ENCODE data around the gene MPZL2. TPM values are rescaled to one million over a fixed set of nuclear protein-coding genes. Genes with fewer than 3 reads are reported as not detected.

MPZL2 gene
- total RNA-seq, 1 donor from 2014 or later, result 0.95 TPM

- Histone ChIP-seq H3K4me2 (ENCODE audit: low read length) (no peak overlapping the region), H3K36me3 (ENCODE audit: insufficient read depth, low read length) (no peaks in the 10 kb centered on the region), H3K4me3 (ENCODE audit: insufficient read depth, low read depth, low read length) (no peak overlapping the region), H3K79me2 (ENCODE audit: insufficient read depth, low read length) (no peaks in the 10 kb centered on the region), H3K9ac (ENCODE audit: low read length) (no peak overlapping the region), H3K27ac (ENCODE audit: low read depth, low read length) (no peak overlapping the region), H3K27me3 (ENCODE audit: insufficient read depth, low read length) (peaks cover 23% of the 10 kb centered on the region), H3K9me3 (ENCODE audit: insufficient read depth, low read depth, low read length) (no peaks in the 10 kb centered on the region), H2AFZ (ENCODE audit: low read depth, low read length) (no peak overlapping the region), H3K4me1 (ENCODE audit: insufficient read depth, low read length) (no peaks in the 10 kb centered on the region), H4K20me1 (ENCODE audit: insufficient read depth, low read length) (no peaks in the 10 kb centered on the region)
- H3K4me3 Mint-ChIP-seq (ENCODE audit: unreplicated experiment), result no peak overlapping the region
- no peak overlapping the region for H3K27ac Mint-ChIP-seq (ENCODE audit: unreplicated experiment)
- FAIRE-seq (no peak), DNase-seq (ENCODE audit: low read depth) (no peak)
- peaks cover 9% of the 10 kb centered on the region for H3K27me3 Mint-ChIP-seq (ENCODE audit: low read depth, unreplicated experiment)
- TF ChIP-seq CTCF (IDR thresholded peaks at IDR 0.05; ENCODE audit: insufficient read depth, low read depth, low read length), result no peak
- TF ChIP-seq EZH2 (IDR thresholded peaks at IDR 0.05; ENCODE audit: insufficient read depth, low read length), result no peak
- peaks cover 2% of the 10 kb centered on the region for H3K9me3 Mint-ChIP-seq (ENCODE audit: unreplicated experiment)
- H3K36me3 Mint-ChIP-seq (ENCODE audit: low read depth, unreplicated experiment), result no peaks in the 10 kb centered on the region
- peaks cover 3% of the 10 kb centered on the region for H3K4me1 Mint-ChIP-seq (ENCODE audit: low read depth, unreplicated experiment)
Observed at GRCh38 chr11:118206391-118207031, 57.6 kb downstream of the MPZL2 start.

- Histone ChIP-seq H3K9ac (ENCODE audit: low read length) (no peak overlapping the region), H3K4me2 (ENCODE audit: low read length) (no peak overlapping the region), H3K4me1 (ENCODE audit: insufficient read depth, low read length) (no peaks in the 10 kb centered on the region), H3K79me2 (ENCODE audit: insufficient read depth, low read length) (no peaks in the 10 kb centered on the region), H2AFZ (ENCODE audit: low read depth, low read length) (no peak overlapping the region), H3K36me3 (ENCODE audit: insufficient read depth, low read length) (no peaks in the 10 kb centered on the region), H3K27ac (ENCODE audit: low read depth, low read length) (no peak overlapping the region), H3K27me3 (ENCODE audit: insufficient read depth, low read length) (peaks cover 27% of the 10 kb centered on the region), H3K4me3 (ENCODE audit: insufficient read depth, low read depth, low read length) (no peak overlapping the region), H3K9me3 (ENCODE audit: insufficient read depth, low read depth, low read length) (no peaks in the 10 kb centered on the region), H4K20me1 (ENCODE audit: insufficient read depth, low read length) (no peaks in the 10 kb centered on the region)
- Mint-ChIP-seq H3K4me1 (ENCODE audit: low read depth, unreplicated experiment) (peaks cover 1% of the 10 kb centered on the region), H3K27me3 (ENCODE audit: low read depth, unreplicated experiment) (peaks cover 9% of the 10 kb centered on the region), H3K36me3 (ENCODE audit: low read depth, unreplicated experiment) (no peaks in the 10 kb centered on the region), H3K4me3 (ENCODE audit: unreplicated experiment) (no peak overlapping the region), H3K27ac (ENCODE audit: unreplicated experiment) (no peak overlapping the region), H3K9me3 (ENCODE audit: unreplicated experiment) (peaks cover 2% of the 10 kb centered on the region)
- DNase-seq (ENCODE audit: low read depth) (no peak), FAIRE-seq (no peak)
- TF ChIP-seq EZH2 (IDR thresholded peaks at IDR 0.05; ENCODE audit: insufficient read depth, low read length) (no peak), CTCF (IDR thresholded peaks at IDR 0.05; ENCODE audit: insufficient read depth, low read depth, low read length) (no peak)
Observed at GRCh38 chr11:118205606-118206378, 58.3 kb downstream of the MPZL2 start.

Other genes with a start within 250 kb of the MPZL2 start
- not detected in 2 replicates for gene TMPRSS4, start 187.2 kb downstream of the MPZL2 start, total RNA-seq
- not detected in 2 replicates for gene SMIM35, start 177.3 kb downstream of the MPZL2 start, total RNA-seq
- 0.31 and 0.89 TPM in 2 replicates for gene SCN4B, start 111.5 kb downstream of the MPZL2 start, total RNA-seq
- 0.18 and 0.29 TPM in 2 replicates for gene SCN2B, start 87.7 kb downstream of the MPZL2 start, total RNA-seq
- not detected in 2 replicates for gene JAML, start 39.3 kb downstream of the MPZL2 start, total RNA-seq
- gene MPZL3, start 11.9 kb downstream of the MPZL2 start, total RNA-seq, result 8.2 and 8.5 TPM in 2 replicates
- gene CD3E, start 40.4 kb upstream of the MPZL2 start, total RNA-seq, result not detected in 2 replicates
- 0.61 TPM in 1 of 2 replicates, not detected in the other for gene CD3D, start 78.4 kb upstream of the MPZL2 start, total RNA-seq
- not detected in 2 replicates for gene CD3G, start 80.0 kb upstream of the MPZL2 start, total RNA-seq
- gene UBE4A, start 95.3 kb upstream of the MPZL2 start, total RNA-seq, result 38.8 and 40.6 TPM in 2 replicates
- gene ATP5MG, start 137.3 kb upstream of the MPZL2 start, total RNA-seq, result 182 and 194 TPM in 2 replicates
- 58.7 and 60.0 TPM in 2 replicates for gene KMT2A, start 172.2 kb upstream of the MPZL2 start, total RNA-seq